H7 (cell line): ENCODE measurements around the gene POLR2L. TPM values are rescaled to one million over a fixed set of nuclear protein-coding genes. Genes with fewer than 3 reads are reported as not detected.

Source experiments
- DNase-seq: peaks from one replicate; pipeline ENCODE4 v3.0.0; 2012
- H3K27me3 ChIP-seq: 2 replicates; pipeline ENCODE4 v1.6.0; 2011; ENCODE audit warnings: mild to moderate bottlenecking, low read length; ENCODE audit not compliant: control insufficient read depth, insufficient read depth
- H3K36me3 ChIP-seq: replicated peaks from 2 replicates; pipeline ENCODE4 v1.5.1; 2011; ENCODE audit warnings: low read length; ENCODE audit not compliant: control insufficient read depth, insufficient read depth
- H3K4me3 ChIP-seq: 2 replicates; pipeline ENCODE4 v1.5.1; 2011; ENCODE audit warnings: low read depth, mild to moderate bottlenecking, control low read depth, low read length, moderate library complexity; ENCODE audit not compliant: insufficient read depth
- total RNA-seq: library from RNA; depleted of rRNA; stranded (reverse); fragments of >200 nt; shearing (Covaris generic); gene quantifications from 2 replicates; pipeline ENCODE4 v1.2.3, GENCODE V29; 2014; rRNA removed

Gene POLR2L
- total RNA-seq, 1 experiment from 2014 or later: 135 TPM

DNA sequence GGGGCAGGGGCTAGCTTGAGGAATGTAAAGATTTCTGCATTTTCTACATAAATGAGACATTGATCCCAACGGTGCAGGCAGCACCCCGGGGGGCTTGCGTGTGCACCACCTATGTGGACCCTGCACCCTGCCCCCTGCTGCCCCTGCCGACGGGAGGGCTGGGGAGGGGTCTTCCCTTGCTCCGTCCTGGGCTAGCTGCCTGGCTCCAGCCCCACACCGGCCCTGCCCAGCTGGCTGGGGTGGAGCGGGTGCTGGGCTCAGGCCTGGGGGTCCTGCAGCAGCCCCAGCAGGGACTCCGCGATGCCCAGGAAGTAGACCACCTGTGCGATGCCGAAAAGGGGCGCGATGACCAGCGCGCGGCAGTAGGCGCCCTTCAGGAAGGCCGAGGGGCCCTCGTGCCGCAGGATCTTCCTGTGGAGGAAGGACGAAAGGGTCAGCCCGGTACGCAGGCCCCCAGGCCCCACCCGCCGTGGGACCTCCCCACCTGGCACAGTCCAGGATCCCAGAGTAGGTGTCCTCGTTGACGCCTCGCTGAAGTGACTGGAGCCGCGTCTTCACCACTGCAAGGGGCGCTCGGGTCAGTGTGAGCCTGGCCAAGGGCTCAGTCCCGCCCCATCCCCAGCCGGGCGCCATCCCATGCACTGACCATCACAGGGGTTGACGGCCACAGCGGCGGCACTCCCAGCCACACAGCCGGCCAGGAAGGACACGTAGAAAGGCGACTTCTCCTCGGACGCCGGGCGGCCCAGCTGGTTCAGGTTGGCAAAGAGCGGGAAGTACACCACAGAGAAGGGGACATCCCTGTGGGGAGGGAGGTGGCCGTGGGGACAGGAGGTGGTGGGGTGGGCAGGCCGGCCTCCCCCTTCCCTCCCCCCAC is 50.4 kb downstream of the POLR2L start:
- no peaks in the 10 kb centered on the region; the same call in none of the 2 replicates for H3K36me3 ChIP-seq
- no peak overlapping the region for H3K4me3 ChIP-seq
- no peak for DNase-seq
- no peaks in the 10 kb centered on the region for H3K27me3 ChIP-seq

DNA sequence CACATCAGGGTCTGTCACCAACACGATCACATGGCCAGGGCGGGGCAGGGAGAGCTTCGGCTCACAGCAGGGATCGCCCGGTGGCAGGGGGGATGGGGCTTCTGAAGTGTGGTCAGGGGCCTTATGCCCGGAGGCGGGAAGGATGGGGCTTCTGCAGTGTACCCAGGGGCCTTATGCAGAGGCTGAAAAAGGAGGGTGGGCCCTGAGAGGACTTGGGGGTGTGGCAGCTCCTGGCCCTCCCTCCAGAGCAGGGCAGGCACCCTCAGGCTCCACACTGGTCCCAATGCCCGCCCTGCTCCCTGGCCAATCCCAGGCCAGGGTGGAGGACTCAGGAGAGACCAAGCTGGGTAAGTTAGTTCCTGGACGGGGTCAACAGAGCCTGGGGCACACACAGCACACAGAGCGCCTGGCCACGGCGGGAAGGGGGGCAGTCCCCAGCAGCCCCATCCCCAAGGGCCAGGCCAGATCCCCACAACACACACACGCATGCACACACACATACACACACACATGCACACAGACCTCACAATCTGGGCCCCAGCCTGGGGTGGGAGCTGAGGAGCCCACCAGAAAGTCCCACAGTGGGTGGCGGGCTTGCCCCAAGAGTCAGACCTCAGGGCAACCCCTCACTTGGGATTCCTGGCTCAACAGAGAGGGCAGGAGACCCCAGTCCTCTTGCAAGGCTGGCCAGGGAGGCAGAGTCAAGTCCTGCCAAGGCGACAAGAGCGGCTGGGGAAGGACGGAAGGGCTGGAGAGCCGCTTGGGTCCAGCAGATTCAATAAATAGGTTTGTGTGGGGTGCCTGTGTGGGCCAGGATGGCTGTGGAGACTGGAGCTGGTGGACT is 51.4 kb downstream of the POLR2L start:
- peak; percentile 94 for DNase-seq
- H3K27me3 ChIP-seq: no peaks in the 10 kb centered on the region
- H3K4me3 ChIP-seq: no peak overlapping the region
- no peaks in the 10 kb centered on the region; the same call in none of the 2 replicates for H3K36me3 ChIP-seq

DNA sequence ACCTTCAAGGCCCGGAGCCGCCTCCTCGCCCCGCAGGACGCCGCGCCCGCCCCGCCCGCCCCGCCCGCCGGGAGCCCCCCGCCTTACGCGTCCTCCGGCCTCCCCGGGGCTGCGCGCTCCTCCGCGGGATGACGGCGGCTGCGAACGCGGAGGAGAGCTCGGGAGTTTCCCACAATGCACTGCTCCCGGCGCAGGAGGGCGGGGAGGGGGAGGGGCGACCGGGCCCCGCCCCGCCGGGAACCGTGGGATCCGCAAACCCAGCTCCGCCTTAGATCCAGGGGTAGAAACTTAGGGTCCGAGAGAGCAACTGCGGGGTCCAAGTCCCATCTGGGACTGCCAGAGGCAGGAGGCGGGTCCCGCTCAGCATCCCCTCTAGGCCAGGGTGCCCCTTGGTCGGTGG is 52.4 kb downstream of the POLR2L start, which contains the start of gene CEND1:
TSS of gene CEND1 (minus strand) at position 148 of the 400 bp plus-strand sequence. CDS start 1,514 bp downstream, outside the sequence.
- peak; percentile 94 for DNase-seq
- Histone ChIP-seq H3K36me3 (no peaks in the 10 kb centered on the region; the same call in none of the 2 replicates), H3K27me3 (no peaks in the 10 kb centered on the region), H3K4me3 (peak within 1 kb of the TSS; percentile 10; the same call in 1 of the 2 replicates)

Other genes with a start within 250 kb of the POLR2L start
- 13.6 and 14.6 TPM in 2 replicates for gene IRF7, start 226.6 kb downstream of the POLR2L start, total RNA-seq
- not detected in 2 replicates for gene CDHR5, start 217.6 kb downstream of the POLR2L start, total RNA-seq
- gene SCT, start 215.3 kb downstream of the POLR2L start, total RNA-seq: not detected in 2 replicates
- 1.8 and 2.1 TPM in 2 replicates for gene DRD4, start 205.3 kb downstream of the POLR2L start, total RNA-seq
- gene DEAF1, start 147.3 kb downstream of the POLR2L start, total RNA-seq: 69.0 and 74.6 TPM in 2 replicates
- gene TMEM80, start 146.7 kb downstream of the POLR2L start, total RNA-seq: 27.0 and 36.0 TPM in 2 replicates
- gene EPS8L2, start 136.3 kb downstream of the POLR2L start, total RNA-seq: 3.7 and 18.8 TPM in 2 replicates
- gene TALDO1, start 95.1 kb downstream of the POLR2L start, total RNA-seq: 264 and 269 TPM in 2 replicates
- gene GATD1, start 65.0 kb downstream of the POLR2L start, total RNA-seq: 48.7 and 54.6 TPM in 2 replicates
- gene CEND1, start 52.4 kb downstream of the POLR2L start, total RNA-seq: 0.14 TPM in 1 of 2 replicates, not detected in the other
- 25.2 and 25.6 TPM in 2 replicates for gene SLC25A22, start 44.2 kb downstream of the POLR2L start, total RNA-seq
- gene PIDD1, start 37.3 kb downstream of the POLR2L start, total RNA-seq: 16.8 and 31.0 TPM in 2 replicates
- gene RPLP2, start 32.6 kb downstream of the POLR2L start, total RNA-seq: 786 and 794 TPM in 2 replicates
- 15.7 and 28.7 TPM in 2 replicates for gene PNPLA2, start 23.6 kb downstream of the POLR2L start, total RNA-seq
- 20.2 and 35.8 TPM in 2 replicates for gene CRACR2B, start 14.6 kb downstream of the POLR2L start, total RNA-seq
- 175 and 190 TPM in 2 replicates for gene CD151, start 9.6 kb downstream of the POLR2L start, total RNA-seq
- 101 and 117 TPM in 2 replicates for gene TSPAN4, start 323 bp upstream of the POLR2L start, total RNA-seq
- 36.9 and 38.1 TPM in 2 replicates for gene CHID1, start 68.3 kb upstream of the POLR2L start, total RNA-seq
- gene AP2A2, start 83.3 kb upstream of the POLR2L start, total RNA-seq: 36.1 and 46.8 TPM in 2 replicates
- not detected in 2 replicates for gene MUC6, start 194.2 kb upstream of the POLR2L start, total RNA-seq
- gene MUC2, start 232.3 kb upstream of the POLR2L start, total RNA-seq: not detected in 2 replicates